ENCODE results near the gene ANKRD50.

The ANKRD50 gene

DNA sequence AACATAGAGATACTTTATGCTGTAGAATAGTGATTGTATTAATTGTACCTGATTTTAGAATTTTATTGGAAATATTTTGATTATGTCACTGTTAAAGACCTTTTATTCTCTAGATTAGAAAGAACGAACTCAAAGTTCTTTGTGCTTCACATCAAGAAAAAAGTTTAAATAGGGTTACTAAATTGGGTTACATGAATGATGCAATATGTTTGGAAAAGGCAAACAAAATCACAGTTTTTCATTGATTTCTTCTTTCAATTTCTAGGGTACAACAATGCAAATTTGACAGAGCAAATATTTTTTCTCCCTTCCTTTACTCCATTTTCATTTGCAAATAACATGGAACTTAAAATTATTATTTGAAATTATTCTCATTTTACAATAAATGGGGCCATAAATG, 24.0 kb upstream of the ANKRD50 start:
- H3K27me3 ChIP-seq (ENCODE audit: insufficient read depth, low read length): no peaks in the 10 kb centered on the region
- no peaks in the 10 kb centered on the region for H3K9me3 ChIP-seq (ENCODE audit: insufficient read depth, low read depth, low read length)
- H3K36me3 ChIP-seq (ENCODE audit: insufficient read depth, low read depth, low read length): no peaks in the 10 kb centered on the region
- peaks cover 8% of the 10 kb centered on the region; the same call in 1 of the 2 replicates for H3K4me1 ChIP-seq (ENCODE audit: insufficient read depth, low read length)
- H3K9ac ChIP-seq (ENCODE audit: low read depth, low read length): no peak overlapping the region
- no peak overlapping the region for H3K4me3 ChIP-seq (ENCODE audit: low read length)
- H3K27ac ChIP-seq (ENCODE audit: low read length): no peak overlapping the region

DNA sequence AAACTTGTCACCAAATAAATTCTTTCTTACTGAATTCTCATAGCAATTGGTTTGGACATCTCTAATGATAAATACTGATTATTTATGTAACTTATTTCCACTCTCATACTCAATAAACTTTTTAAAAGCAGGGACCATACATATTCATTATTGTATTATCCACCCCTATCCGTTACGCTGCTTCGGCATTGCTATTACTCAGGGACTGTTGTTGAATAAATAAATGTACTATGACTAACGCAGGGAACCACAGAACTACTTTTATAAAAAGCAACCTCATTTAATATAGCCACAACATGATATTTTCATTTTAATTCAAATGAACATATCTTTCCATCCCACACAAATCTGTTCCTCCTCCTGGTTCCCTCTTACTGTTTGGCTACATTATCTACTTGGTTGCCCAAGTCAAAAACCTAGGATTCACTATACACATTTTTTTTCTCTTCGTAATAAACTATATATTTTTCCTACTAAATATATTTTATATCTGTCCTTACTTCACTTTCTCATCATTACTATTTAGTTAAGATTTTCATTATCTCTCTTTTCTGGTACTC, 14.9 kb upstream of the ANKRD50 start:
- H3K36me3 ChIP-seq (ENCODE audit: insufficient read depth, low read depth, low read length): no peaks in the 10 kb centered on the region
- H3K9ac ChIP-seq (ENCODE audit: low read depth, low read length): no peak overlapping the region
- no peaks in the 10 kb centered on the region for H3K9me3 ChIP-seq (ENCODE audit: insufficient read depth, low read depth, low read length)
- H3K27me3 ChIP-seq (ENCODE audit: insufficient read depth, low read length): no peaks in the 10 kb centered on the region
- H3K27ac ChIP-seq (ENCODE audit: low read length): no peak overlapping the region
- no peaks in the 10 kb centered on the region for H3K4me1 ChIP-seq (ENCODE audit: insufficient read depth, low read length)
- H3K4me3 ChIP-seq (ENCODE audit: low read length): no peak overlapping the region

DNA sequence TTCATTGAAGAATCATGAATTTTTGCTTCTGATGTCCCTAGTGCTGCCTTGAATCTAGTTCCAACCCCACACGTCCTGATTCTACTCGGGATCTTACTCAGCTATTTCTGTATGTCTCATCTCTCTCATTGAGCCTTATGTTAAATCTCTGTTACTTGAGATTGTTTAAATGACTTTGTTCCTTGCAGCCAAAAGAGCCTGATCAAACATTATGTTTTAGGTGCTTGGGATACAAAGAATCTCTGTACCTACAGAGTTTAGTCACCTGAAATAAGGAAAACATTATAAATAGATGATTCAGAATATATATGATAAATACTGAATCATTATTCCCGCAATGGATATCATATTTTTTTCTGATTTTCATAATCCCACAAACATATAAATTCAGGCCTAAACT, 13.7 kb upstream of the ANKRD50 start:
- no peaks in the 10 kb centered on the region for H3K9me3 ChIP-seq (ENCODE audit: insufficient read depth, low read depth, low read length)
- no peak overlapping the region for H3K9ac ChIP-seq (ENCODE audit: low read depth, low read length)

DNA sequence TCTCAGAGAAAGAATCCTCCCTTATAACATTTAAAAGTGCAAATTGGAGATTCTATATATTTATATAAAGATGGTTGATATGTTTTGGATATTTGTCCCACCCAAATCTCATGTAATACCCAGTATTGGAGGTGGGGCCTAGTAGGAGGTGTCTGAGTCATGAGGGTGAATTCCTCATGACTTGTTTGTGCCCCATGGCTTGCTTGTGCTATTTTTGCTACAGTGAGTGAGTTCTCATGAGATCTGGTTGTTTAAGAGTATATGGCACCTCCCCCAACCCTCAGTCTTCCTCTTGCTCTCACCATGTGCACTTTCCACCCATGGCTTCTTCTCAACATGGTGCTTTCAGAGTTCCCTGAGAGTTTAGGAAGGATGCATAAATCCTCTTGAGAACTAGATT, 9.5 kb upstream of the ANKRD50 start:
- Histone ChIP-seq H3K27me3 (ENCODE audit: insufficient read depth, low read length) (no peaks in the 10 kb centered on the region), H3K36me3 (ENCODE audit: insufficient read depth, low read depth, low read length) (no peaks in the 10 kb centered on the region), H3K9ac (ENCODE audit: low read depth, low read length) (no peak overlapping the region), H3K9me3 (ENCODE audit: insufficient read depth, low read depth, low read length) (no peaks in the 10 kb centered on the region), H3K4me3 (ENCODE audit: low read length) (no peak overlapping the region), H3K4me1 (ENCODE audit: insufficient read depth, low read length) (no peaks in the 10 kb centered on the region), H3K27ac (ENCODE audit: low read length) (no peak overlapping the region)

More for the DNA sequence above, 13.7 kb upstream of the ANKRD50 start:
- H3K27ac ChIP-seq (ENCODE audit: low read length): no peak overlapping the region
- H3K36me3 ChIP-seq (ENCODE audit: insufficient read depth, low read depth, low read length): no peaks in the 10 kb centered on the region
- H3K4me3 ChIP-seq (ENCODE audit: low read length): no peak overlapping the region
- no peaks in the 10 kb centered on the region for H3K27me3 ChIP-seq (ENCODE audit: insufficient read depth, low read length)
- no peaks in the 10 kb centered on the region for H3K4me1 ChIP-seq (ENCODE audit: insufficient read depth, low read length)

DNA sequence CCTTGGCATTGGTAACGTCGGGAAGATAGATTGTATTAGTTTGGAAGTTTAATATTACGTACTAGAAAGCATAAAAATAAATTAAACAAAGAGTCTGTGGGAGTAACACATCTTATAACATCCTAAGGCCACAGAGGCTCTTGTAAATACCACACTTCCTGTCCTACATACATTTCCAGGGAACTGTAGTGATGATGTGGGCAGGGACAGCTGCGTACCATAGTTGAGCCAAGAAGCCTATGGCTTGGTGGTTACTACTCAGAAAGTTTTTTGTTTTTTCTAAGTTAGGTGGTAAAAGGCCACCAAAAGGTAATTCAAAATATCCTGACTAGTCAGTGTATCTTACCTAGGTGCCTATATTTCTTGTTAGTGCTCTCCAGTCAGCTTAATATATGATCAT, 4.6 kb upstream of the ANKRD50 start:
- Histone ChIP-seq H3K9ac (ENCODE audit: low read depth, low read length) (no peak overlapping the region), H3K27me3 (ENCODE audit: insufficient read depth, low read length) (no peaks in the 10 kb centered on the region), H3K4me1 (ENCODE audit: insufficient read depth, low read length) (peaks cover 10% of the 10 kb centered on the region; the same call in 1 of the 2 replicates), H3K27ac (ENCODE audit: low read length) (no peak overlapping the region), H3K4me3 (ENCODE audit: low read length) (no peak overlapping the region), H3K9me3 (ENCODE audit: insufficient read depth, low read depth, low read length) (no peaks in the 10 kb centered on the region), H3K36me3 (ENCODE audit: insufficient read depth, low read depth, low read length) (no peaks in the 10 kb centered on the region)

DNA sequence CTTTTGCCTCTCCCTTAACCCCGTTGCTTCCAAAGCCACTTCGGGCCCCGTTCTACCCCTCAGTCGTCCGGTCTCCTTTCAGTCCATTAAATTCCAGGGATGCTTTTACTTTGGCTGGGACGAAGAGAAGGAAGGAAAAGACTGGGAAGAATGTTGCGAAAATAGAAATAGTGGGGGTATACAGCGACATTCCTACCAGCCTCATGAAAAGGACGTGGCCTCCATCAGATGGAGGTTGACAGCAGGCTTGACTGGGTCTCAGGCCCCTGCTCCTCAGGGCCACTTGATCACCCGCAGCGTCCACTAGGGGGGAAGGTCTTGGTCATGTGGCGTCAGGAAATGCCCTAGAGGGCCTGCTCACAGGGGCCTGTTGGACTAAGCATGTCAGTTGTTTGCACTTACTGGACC, 657 bp upstream of the ANKRD50 start:
- H3K27ac ChIP-seq (ENCODE audit: low read length): peak overlapping the region; percentile 57
- peak overlapping the region; percentile 87 for H3K9ac ChIP-seq (ENCODE audit: low read depth, low read length)
- H3K27me3 ChIP-seq (ENCODE audit: insufficient read depth, low read length): no peaks in the 10 kb centered on the region
- peak overlapping the region; percentile 74 for H3K4me3 ChIP-seq (ENCODE audit: low read length)
- peaks cover 26% of the 10 kb centered on the region; the same call in 1 of the 2 replicates for H3K4me1 ChIP-seq (ENCODE audit: insufficient read depth, low read length)
- H3K36me3 ChIP-seq (ENCODE audit: insufficient read depth, low read depth, low read length): peaks cover 9% of the 10 kb centered on the region
- H3K9me3 ChIP-seq (ENCODE audit: insufficient read depth, low read depth, low read length): no peaks in the 10 kb centered on the region

DNA sequence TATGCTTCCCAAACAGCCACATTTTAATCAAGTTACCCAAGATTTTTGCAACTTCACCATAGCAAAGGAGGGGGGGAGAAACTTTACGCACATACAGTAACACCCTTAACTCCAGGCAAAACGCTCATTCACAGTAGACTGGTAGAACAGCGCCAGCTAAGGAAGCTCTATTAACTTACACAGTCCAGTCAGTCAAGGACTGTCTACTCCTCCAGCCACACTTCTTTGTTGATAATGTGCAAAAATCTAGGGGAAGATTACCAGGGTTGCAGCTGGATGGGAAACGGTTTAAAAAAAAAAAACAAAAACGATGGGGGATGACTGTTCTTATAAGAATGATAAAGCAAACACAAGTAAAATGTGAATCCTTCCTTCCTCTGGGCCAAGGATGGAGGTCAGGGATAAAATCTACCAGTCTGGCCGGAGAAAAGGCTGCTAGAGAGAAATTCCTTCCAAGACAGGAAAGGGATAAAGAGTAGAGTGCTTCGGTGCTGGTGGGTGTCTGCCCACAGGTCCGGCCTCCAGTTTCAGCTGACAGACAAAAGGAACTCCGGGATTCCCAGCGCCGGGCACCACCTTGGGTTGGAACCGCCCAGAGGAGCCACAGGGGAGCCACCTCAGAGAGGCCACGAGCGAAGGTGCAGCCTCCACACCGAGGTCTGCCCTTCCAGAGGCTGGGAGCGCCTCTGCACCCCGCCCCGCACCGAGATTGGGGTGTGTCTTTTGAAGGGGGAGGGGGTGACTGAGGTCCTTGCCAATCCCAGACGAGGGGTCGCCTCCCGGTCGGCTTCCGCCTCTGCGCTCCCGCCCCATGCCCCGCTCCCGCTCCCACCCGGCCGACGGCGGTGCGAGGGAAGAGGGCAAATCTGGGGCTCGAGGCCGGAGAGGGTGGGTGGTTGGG, 811 bp downstream of the ANKRD50 start:
- Histone ChIP-seq H3K27ac (ENCODE audit: low read length) (no peak overlapping the region), H3K4me3 (ENCODE audit: low read length) (peak overlapping the region; percentile 98), H3K9ac (ENCODE audit: low read depth, low read length) (peak overlapping the region; percentile 91), H3K9me3 (ENCODE audit: insufficient read depth, low read depth, low read length) (no peaks in the 10 kb centered on the region), H3K36me3 (ENCODE audit: insufficient read depth, low read depth, low read length) (peaks cover 21% of the 10 kb centered on the region), H3K4me1 (ENCODE audit: insufficient read depth, low read length) (peaks cover 26% of the 10 kb centered on the region; the same call in 1 of the 2 replicates), H3K27me3 (ENCODE audit: insufficient read depth, low read length) (no peaks in the 10 kb centered on the region)

DNA sequence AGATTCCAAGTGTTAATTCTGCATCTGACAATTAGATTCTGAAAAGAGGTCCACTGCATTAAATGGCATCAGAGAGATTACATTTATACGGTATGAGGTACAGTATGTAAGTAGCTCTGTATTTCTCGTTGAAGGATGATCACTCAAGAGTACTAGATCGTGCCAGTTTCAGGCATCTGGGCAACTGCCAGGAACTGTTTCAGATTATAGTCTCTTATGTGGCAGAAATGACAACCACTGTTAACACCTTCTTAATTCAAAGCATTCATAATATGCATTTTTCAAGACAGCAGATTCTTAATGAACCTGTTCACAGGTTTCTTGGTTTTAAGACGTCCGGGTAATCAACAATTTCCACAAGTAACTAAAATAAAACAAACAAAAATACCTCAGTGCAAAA, 1.6 kb downstream of the ANKRD50 start:
- H3K4me3 ChIP-seq (ENCODE audit: low read length): peak overlapping the region; percentile 98
- no peak overlapping the region for H3K27ac ChIP-seq (ENCODE audit: low read length)
- H3K4me1 ChIP-seq (ENCODE audit: insufficient read depth, low read length): peaks cover 26% of the 10 kb centered on the region; the same call in 1 of the 2 replicates
- no peaks in the 10 kb centered on the region for H3K9me3 ChIP-seq (ENCODE audit: insufficient read depth, low read depth, low read length)
- peaks cover 29% of the 10 kb centered on the region for H3K36me3 ChIP-seq (ENCODE audit: insufficient read depth, low read depth, low read length)
- no peaks in the 10 kb centered on the region for H3K27me3 ChIP-seq (ENCODE audit: insufficient read depth, low read length)
- peak overlapping the region; percentile 91; the same call in 1 of the 2 replicates for H3K9ac ChIP-seq (ENCODE audit: low read depth, low read length)

DNA sequence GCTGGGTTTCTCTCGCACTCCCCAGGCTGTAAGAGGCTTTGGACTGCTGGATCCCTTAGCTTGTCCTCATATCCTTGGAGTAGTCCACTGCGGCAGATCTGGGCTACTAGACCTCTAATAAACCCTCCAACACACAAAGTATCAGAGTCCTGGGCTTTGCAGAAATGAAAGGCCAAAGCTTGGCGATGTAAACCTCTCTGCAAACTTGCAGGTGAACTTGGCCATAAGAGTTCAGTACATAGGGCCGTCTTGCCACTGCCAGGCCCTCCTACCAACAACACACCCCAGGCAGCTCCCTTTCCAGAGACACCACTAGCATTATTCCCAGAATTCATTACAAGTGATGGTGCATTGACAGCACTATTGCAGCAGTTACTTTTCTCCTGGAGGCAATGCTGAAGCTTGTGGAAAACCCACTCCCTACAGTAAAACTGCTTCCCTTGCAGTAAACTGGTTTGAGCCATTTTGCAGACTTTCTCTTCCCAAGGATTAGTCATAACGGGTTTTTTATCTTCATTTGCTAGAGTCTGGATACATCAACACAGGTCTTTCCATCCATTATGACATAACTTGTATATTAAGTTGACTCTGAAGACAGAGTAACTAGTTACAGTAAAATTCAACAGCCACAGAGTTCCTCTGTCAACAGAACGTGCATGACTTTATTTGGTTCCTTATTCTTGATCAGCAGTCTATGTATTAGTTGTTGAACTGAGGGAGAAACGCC, 2.4 kb downstream of the ANKRD50 start:
- no peak overlapping the region for H3K27ac ChIP-seq (ENCODE audit: low read length)
- no peaks in the 10 kb centered on the region for H3K9me3 ChIP-seq (ENCODE audit: insufficient read depth, low read depth, low read length)
- H3K36me3 ChIP-seq (ENCODE audit: insufficient read depth, low read depth, low read length): peaks cover 34% of the 10 kb centered on the region
- H3K4me1 ChIP-seq (ENCODE audit: insufficient read depth, low read length): peaks cover 26% of the 10 kb centered on the region; the same call in 1 of the 2 replicates
- H3K27me3 ChIP-seq (ENCODE audit: insufficient read depth, low read length): no peaks in the 10 kb centered on the region
- H3K4me3 ChIP-seq (ENCODE audit: low read length): peak overlapping the region; percentile 98
- peak overlapping the region; percentile 91; the same call in 1 of the 2 replicates for H3K9ac ChIP-seq (ENCODE audit: low read depth, low read length)

DNA sequence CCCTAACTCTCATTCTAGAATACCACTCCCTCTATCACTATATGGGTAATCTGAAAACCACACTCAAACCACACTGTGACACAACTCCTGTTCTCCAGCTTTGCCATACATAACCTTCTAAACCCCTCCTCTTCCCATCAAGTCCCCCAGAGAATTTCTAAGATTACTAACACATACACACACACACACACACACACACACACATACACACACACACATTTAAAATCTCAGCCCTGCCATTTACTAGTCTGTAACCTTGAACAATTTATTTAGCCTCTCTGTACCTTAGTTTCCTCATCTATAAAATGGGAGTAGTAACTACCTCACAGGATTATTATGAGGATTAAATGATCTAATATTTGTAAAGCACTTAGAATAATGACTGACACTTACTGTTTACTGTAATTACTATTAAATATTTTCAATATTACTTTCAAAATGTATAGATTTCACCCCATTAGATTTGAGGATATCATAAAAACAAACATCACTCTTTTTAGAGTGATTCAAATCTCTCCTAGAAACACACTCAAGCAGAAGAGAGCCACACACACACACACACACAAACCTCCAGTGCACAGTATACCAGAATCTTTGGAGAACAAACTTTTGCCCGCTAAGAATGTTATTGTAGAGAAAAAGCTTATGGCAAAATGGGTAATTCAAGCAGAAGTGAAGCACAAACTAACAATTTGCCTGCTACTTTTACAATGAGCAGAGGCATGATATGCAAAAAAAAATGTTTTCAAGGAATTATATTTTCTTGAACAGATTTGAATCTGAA, 3.8 kb downstream of the ANKRD50 start:
- Histone ChIP-seq H3K36me3 (ENCODE audit: insufficient read depth, low read depth, low read length) (peaks cover 36% of the 10 kb centered on the region), H3K4me1 (ENCODE audit: insufficient read depth, low read length) (peaks cover 19% of the 10 kb centered on the region; the same call in 1 of the 2 replicates), H3K27ac (ENCODE audit: low read length) (no peak overlapping the region), H3K9me3 (ENCODE audit: insufficient read depth, low read depth, low read length) (no peaks in the 10 kb centered on the region), H3K4me3 (ENCODE audit: low read length) (peak overlapping the region; percentile 98), H3K9ac (ENCODE audit: low read depth, low read length) (no peak overlapping the region), H3K27me3 (ENCODE audit: insufficient read depth, low read length) (no peaks in the 10 kb centered on the region)

DNA sequence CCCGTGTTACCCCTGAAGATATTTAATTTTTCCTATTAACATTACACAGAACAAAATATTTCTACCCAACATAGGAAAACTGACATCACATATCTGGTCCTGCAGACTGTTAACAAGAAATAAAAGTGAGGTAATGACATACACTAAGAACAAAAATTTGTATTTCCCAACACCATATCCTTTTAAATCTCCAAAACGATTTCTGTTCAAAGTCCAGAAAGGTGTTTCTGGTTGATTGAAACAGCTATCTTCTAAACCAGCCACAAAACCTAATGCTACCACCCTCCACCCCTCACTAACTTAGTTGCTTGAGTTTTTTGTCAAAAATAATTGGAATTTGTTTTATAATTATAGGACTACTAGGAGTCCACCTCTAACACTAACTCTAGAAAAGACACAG, 7.1 kb downstream of the ANKRD50 start:
- peaks cover 64% of the 10 kb centered on the region for H3K36me3 ChIP-seq (ENCODE audit: insufficient read depth, low read depth, low read length)
- H3K4me1 ChIP-seq (ENCODE audit: insufficient read depth, low read length): peaks cover 10% of the 10 kb centered on the region; the same call in 1 of the 2 replicates
- H3K9ac ChIP-seq (ENCODE audit: low read depth, low read length): no peak overlapping the region
- no peak overlapping the region for H3K4me3 ChIP-seq (ENCODE audit: low read length)
- no peak overlapping the region for H3K27ac ChIP-seq (ENCODE audit: low read length)
- H3K27me3 ChIP-seq (ENCODE audit: insufficient read depth, low read length): no peaks in the 10 kb centered on the region
- H3K9me3 ChIP-seq (ENCODE audit: insufficient read depth, low read depth, low read length): no peaks in the 10 kb centered on the region
